DMS153 treated with DMSO at 0.1 percent for 48 hours (cell line): ENCODE results near the gene XXYLT1.

Source experiments
- DNase-seq: peaks from one replicate; lab custom pipeline; 2025; ENCODE audit not compliant: unreplicated experiment; lab: John Stamatoyannopoulos, UW

XXYLT1 gene

GRCh38 chr3:195209083-195209846 is 61.7 kb downstream of the XXYLT1 start:
- no peak for DNase-seq

GRCh38 chr3:195208631-195209030 is 62.3 kb downstream of the XXYLT1 start:
- no peak for DNase-seq

- DNase-seq, result no peak
Measured at GRCh38 chr3:195208183-195208582, 62.8 kb downstream of the XXYLT1 start.

- no peak for DNase-seq
Measured at GRCh38 chr3:195207731-195208130, 63.2 kb downstream of the XXYLT1 start.

- DNase-seq, result no peak
Measured at GRCh38 chr3:195207056-195207455, 63.9 kb downstream of the XXYLT1 start.

- DNase-seq, result peak; percentile 22
Measured at GRCh38 chr3:195204360-195205163, 66.4 kb downstream of the XXYLT1 start.

- DNase-seq, result no peak
Measured at GRCh38 chr3:195203606-195204005, 67.4 kb downstream of the XXYLT1 start.

- DNase-seq, result no peak
Measured at GRCh38 chr3:195201295-195201694, 69.7 kb downstream of the XXYLT1 start.

- no peak for DNase-seq
Measured at GRCh38 chr3:195200010-195200822, 70.7 kb downstream of the XXYLT1 start.

- DNase-seq, result no peak
Measured at GRCh38 chr3:195198426-195199346, 72.3 kb downstream of the XXYLT1 start.

- DNase-seq, result no peak
Measured at GRCh38 chr3:195197765-195198425, 73.1 kb downstream of the XXYLT1 start.

GRCh38 chr3:195196266-195196665 is 74.7 kb downstream of the XXYLT1 start:
- no peak for DNase-seq

- peak; percentile 97 for DNase-seq
Measured at GRCh38 chr3:195195321-195196209, 75.4 kb downstream of the XXYLT1 start.

GRCh38 chr3:195194559-195195206 is 76.3 kb downstream of the XXYLT1 start:
- DNase-seq, result no peak

GRCh38 chr3:195191580-195191979 is 79.4 kb downstream of the XXYLT1 start:
- no peak for DNase-seq

- no peak for DNase-seq
Measured at GRCh38 chr3:195189821-195190220, 81.1 kb downstream of the XXYLT1 start.

- DNase-seq, result no peak
Measured at GRCh38 chr3:195188426-195188927, 82.5 kb downstream of the XXYLT1 start.
